ENCODE measurements around the gene GPRC6A.
"Not testable (repeated sequence)": the region's sequence is repeated elsewhere in the genome, so short reads cannot be mapped to it uniquely, and the experiment has no call there.

Gene GPRC6A, protein sequence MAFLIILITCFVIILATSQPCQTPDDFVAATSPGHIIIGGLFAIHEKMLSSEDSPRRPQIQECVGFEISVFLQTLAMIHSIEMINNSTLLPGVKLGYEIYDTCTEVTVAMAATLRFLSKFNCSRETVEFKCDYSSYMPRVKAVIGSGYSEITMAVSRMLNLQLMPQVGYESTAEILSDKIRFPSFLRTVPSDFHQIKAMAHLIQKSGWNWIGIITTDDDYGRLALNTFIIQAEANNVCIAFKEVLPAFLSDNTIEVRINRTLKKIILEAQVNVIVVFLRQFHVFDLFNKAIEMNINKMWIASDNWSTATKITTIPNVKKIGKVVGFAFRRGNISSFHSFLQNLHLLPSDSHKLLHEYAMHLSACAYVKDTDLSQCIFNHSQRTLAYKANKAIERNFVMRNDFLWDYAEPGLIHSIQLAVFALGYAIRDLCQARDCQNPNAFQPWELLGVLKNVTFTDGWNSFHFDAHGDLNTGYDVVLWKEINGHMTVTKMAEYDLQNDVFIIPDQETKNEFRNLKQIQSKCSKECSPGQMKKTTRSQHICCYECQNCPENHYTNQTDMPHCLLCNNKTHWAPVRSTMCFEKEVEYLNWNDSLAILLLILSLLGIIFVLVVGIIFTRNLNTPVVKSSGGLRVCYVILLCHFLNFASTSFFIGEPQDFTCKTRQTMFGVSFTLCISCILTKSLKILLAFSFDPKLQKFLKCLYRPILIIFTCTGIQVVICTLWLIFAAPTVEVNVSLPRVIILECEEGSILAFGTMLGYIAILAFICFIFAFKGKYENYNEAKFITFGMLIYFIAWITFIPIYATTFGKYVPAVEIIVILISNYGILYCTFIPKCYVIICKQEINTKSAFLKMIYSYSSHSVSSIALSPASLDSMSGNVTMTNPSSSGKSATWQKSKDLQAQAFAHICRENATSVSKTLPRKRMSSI

DNA sequence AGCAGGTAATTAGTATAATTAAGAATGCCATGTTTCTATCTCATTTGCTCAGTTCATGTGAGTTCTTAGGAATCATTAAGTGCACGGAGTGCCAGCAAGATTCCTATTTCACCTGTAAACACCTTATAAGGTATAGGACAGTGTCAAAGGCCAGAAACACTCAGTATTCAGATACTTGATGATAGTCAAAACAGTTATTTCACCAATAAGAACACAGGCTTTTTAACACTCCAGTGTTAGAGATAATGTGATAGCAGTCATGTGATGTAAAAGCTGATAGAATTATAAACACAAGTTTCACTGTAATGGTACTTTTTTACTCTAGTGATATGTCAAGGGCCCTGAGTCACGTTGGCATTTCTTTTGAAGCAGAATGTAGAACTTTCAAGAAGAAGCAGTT is at the start of gene GPRC6A:
Gene GPRC6A, minus strand, starts transcription at position 101 of the 400 bp plus-strand sequence. Its CDS starts 70 bp downstream, at position 31.
- no peak for DNase-seq

DNA sequence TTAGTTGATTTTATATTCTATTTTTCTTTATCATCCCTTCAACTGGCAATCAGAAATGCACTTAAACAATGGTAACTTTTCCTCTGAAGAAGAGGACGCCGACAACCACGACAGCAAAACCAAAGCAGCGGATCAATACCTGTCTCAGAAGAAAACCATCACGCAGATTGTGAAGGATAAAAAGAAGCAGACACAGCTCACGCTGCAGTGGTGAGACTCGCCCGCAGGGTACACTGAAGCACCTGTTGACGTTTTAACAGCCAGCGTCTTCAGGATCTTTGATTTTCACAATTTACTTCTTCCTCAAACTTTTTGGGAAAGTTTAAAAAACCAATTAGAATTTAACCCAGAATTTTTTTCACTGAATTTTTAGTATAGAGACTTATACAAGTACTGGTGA is 48.9 kb upstream of the GPRC6A start:
- no peak for DNase-seq

DNA sequence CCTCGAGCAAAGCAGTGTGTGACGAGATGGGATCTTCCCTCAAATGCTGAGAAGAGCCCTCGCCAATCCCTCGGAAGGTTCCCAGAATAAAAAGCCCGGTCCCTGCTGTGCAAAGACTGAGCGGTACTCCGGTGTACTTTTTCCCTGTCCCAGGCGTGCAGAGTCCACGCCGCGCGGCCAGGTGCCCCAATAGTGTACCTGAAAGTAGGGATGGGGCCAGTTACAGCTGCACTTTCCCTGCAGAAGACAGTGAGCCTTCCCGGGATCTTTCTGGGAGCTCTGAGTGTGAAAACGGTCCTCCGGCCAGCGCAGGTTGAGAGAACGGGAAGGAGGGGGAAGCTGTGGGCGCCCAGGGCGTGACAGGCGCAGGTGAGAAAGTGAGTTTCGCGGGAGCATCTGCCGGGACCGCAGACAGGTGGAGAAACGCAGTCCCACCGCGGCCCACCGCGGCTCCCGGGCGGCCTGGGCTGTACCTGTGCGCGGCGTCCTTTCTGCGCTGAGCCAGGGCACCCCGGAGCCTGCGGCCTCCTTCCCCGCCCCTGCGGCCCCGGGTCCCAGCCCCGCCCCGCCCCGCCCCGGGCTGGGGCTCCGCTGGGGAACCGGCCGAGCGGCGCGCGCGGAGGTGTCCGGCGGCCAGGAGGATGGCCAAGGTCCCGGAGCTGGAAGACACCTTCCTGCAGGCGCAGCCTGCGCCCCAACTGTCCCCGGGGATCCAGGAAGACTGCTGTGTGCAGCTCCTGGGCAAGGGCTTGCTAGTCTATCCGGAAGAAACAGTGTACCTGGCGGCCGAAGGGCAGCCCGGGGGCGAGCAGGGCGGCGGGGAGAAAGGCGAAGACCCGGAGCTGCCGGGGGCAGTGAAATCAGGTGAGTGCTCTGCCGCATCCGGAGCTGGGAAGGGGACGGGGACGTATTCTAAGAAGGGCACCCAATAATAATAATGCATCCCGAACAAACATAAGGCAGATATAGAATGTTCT is 48.0 kb upstream of the GPRC6A start, which contains the start of gene RFX6:
Gene RFX6, plus strand, starts transcription at position 608 of the 977 bp plus-strand sequence. Its CDS starts 34 bp downstream, at position 642.
- DNase-seq, result no peak

DNA sequence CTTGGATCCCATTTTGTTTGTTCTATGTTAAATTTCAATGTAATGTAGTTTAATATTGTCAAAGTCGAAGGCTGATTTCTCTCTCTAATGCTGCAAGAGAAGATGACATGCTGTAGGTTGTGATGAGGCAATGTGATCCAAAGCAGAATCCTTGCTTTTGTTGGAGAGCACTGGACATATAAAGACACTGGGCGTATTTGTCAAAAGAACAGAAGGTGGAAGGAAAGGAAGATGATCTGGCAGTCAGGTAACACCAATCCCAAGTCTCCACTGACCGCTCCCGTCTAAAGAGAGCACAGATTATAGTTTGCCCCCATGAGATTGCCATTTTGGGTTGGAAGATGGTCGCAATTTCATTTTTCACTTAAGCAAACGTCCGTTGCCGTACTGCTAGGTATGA is 47.2 kb upstream of the GPRC6A start:
- no peak for DNase-seq

DNA sequence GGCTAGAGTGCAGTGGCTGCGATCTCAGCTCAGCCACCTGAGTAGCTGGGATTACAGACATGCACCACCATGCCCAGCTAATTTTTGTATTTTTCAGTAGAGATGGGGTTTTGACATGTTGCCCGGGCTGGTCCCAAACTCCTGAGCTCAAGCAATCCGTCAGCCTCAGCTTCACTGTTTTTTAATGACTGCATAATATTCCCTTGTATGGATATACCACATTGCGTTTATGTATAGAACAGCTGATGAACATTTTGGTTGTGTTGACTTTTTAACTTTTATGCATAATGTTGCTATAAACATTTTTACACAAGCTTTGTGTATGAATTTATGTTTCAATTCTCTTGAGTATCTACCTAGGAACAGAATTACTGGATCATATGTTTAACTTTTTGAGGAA is 43.9 kb upstream of the GPRC6A start:
- no peak for DNase-seq

DNA sequence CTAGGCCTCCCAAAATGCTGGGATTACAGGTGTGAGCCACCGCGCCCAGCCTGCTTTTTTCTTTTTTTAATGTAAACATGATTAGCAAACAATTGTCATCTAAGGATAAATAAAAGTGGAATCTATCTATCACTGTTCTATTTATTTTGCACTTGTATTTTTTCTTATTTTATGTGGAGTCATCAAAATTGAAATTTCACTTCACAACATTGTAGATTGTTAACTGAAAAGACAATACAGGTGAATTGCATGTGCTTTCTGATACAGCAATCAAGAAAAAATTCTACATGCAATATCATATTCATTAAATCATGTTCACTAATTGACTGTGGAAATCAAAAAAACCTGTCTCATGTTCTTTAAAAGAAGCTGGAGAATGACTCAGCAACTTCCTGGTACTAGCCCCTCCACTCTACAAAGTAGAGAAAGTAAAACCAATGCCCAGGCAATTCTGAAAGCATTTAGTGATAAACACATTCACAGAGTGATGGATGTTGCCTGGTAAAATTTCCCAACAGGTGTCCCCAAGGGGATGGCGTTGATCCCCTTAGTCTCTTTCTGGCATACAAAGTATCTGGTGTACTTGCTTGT is 37.5 kb upstream of the GPRC6A start:
- no peak for DNase-seq

DNA sequence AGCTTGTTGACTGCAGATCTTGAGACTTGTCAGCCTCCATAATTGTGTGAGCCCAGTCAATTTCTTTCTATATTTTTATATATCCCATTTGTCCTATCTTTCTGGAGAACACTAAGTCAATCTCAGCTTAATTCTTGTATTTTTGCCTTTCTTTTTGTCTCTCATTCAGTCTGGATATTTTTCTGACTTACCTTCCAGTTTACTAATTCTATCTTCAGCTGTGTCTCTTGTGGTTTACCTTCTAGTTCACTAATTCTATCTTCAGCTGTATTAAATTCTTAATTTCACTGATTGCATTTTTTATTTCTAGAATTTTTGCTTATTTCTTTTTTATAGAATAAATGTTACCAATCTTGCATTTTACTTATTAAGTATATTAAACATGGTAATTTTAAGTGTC is 30.4 kb upstream of the GPRC6A start:
- DNase-seq, result no peak

DNA sequence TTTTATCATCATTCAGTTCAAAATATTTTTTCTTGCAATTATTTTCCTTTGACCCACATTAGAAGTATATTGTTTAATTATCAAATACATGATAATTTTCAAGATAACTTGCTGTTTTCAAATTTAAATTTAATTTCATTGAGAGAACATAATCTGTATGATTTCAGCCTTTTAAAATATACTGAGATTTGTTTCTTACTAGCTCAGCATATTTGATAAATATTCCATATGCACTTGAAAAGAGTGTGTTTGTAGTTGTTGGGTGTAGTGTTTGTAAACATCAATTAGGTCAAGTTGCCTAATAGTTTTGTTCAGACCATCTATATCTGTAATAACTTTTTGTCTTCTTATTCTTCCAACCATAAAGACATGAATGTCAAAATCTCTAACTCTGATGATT is 29.2 kb upstream of the GPRC6A start:
- no peak for DNase-seq

DNA sequence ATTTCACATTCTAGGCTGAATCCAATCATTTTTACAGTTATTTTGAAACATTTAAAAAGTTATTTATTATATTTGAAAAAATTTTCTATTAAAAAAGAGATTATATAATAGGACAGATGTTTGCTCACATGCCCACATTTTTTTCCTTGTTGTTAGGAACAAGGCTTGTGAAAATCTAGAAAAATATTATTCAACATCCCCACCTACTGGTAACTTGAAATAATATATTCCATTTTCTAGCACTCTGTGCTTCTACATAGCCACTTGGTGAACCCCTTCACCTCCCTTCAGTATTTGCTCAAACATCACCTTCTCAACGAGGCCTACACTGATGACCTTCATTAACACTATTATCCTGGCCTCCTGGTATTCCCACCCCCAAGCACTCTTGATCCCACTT is 18.3 kb upstream of the GPRC6A start:
- no peak for DNase-seq

DNA sequence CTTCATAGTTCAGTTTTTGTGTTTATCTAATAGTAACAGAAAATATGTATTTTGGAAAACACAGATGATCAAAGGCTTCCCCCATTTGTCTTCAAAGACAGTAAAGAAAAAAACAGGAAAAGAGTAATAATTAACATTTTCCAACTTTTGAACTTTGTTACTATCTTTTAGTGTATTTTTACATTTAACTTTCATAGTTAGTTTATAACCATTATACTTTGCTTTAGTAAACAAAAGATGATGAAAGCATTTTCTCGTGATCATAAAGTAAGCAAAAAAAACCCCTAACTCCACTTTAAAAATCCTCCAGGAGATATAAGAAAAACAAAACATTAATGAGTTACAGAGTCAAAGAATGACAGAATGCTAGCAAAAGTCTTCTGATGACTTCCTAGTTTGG is 13.6 kb upstream of the GPRC6A start:
- no peak for DNase-seq

DNA sequence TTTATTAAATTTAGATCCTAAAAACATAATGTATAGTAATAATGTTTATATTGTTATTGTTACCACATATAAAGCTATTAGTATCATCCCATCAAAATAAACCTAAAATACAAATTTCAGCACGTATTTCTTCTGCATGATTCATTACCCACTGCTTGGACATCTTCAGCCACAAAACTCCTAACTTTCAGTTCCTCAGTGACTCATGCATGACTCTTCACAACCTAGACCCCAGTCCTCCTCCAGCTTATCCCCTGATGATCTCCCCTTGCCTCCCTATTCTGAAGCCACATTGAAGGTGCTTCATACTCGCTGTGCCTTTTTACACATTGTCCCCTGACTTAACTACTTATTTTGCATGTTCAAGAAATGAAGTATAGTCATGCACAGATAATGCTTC is 11.2 kb upstream of the GPRC6A start:
- no peak for DNase-seq

DNA sequence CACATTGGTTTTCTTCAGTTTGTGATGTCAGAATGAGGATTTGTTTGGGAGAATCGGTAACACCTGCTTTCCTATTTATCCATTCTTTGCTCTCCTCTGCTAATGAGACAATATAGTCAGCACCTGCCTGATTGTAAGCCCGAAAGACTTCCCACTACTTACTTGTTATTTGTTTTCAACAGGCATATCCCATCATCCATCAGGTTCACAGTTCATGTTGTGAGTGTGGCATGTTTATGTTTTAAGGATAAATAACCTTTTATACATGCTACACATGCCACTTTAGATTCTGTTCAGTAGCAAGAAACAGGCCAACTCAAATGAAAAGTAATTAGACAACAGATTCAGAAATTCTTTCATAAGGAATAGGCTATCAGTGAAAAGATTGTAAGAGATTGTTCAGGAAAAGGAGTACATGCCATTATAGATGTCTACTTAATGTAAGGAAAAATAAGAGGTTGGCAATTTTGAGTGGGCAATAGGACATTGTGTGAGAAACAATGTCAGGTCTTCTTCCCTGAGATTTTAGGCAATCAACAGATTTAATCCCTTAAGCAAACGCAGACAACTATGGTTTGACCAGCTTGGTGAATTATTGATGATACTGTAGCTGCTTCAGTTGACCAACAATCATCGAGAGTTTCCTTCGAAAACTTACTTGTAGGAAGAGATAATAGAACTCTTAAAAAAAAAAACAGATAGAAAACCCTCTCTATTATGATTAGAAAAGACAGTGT is 7.9 kb upstream of the GPRC6A start:
- no peak for DNase-seq

DNA sequence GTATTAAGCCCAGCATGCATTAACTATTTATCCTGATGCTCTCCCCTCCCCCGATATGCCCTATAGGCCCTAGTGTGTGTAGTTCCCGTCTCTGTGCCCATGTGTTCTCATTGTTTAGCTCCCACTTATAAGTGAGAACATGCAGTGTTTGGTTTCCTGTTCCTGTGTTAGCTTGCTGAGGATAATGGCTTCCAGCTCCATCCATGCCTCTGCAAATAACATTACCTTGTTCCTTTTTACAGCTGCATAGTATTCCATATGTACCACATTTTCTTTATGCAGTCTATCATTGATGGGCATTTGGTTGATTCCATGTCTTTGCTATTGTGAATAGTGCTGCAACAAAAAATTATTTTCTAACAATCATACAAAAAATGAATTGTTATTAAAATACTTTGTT is 5.6 kb upstream of the GPRC6A start:
- not testable (repeated sequence) for DNase-seq

DNA sequence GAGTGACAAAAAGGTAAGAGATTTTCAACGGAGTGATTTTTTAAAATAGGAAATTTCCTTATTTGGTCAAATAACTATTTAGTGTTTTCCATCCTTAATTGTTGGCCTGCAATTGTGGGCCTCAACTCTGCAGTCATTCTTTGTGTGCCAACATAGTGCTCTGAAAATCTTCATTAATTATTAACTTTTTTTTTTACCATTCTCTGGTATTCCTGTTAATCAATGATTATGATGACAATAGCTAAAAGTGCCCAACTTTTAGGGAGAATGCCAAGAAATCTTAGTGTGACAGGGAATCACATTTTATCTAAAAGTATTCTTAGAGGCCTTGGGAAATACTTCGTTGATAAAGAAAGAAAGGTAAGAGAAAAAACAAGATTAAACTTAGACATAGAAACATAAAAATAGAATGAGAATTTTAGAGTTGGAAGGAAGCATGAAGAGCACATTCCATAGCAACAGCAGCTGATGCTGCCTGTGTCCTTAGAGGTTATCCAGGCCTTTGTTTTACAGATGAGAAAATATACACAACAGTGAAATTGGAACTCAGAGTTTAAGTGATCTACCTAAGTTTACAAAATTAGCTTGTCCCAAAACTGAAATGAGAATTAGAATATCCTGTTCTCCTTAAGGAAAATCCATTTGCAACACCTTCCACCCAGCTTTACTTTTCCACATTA is 1.2 kb downstream of the GPRC6A start:
- no peak for DNase-seq

DNA sequence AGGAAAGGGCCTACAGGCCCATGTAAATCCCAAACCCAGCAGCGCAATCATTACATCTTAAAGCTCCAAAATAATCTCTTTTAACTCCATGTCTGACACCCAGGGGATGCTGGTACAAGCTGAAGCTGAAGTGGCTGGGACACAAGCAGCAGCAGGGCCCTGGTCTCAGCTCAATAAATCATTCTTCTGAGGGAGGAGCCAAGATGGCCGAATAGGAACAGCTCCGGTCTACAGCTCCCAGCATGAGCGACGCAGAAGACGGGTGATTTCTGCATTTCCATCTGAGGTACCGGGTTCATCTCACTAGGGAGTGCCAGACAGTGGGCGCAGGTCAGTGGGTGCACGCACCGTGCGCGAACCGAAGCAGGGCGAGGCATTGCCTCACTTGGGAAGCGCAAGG is 12.5 kb downstream of the GPRC6A start:
- DNase-seq, result not testable (repeated sequence)

DNA sequence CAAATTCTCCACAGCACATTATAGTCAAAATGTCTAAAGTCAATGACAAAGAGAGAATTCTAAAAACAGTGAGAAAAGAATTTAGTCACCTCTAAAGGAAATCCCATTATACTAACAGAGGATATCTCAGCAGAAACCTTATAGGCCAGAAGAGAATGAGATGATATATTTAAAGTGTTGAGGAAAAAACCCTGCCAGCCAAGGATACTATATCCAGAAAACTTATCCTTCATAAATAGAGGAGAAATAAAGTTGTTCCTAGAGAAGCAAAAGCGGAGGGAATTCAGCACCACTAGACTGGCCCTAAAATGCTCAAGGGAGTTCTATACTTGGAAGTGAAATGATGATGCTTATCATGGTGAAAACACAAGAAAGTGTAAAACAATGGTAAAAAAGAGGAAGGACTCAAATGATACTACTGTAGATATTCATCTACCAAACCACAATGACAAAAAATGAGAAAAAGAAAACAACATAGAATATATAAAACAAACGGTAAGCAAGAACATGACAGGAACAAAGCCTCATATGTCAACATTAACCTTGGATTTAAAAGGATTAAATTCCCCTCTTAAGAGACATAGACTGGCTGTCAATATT is 16.7 kb downstream of the GPRC6A start:
- DNase-seq, result no peak

DNA sequence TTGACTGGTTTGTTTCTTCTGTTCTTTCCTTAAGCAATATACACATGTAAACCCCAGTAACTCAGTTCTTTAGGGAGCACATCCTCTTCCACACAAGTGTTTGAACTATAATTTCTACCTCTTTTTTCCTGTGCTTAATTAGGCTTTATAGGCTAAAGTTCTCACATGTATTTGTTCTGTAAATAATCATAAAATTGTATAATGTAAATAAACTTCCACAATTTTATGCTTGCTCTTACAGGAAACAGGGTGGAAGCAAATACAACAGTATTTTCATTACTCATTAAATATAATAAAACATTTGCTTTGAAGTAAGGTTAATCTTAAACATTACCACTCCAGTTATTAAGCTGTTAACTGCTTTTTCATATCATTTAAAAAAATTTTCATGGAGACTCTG is 26.9 kb downstream of the GPRC6A start:
- DNase-seq, result no peak

DNA sequence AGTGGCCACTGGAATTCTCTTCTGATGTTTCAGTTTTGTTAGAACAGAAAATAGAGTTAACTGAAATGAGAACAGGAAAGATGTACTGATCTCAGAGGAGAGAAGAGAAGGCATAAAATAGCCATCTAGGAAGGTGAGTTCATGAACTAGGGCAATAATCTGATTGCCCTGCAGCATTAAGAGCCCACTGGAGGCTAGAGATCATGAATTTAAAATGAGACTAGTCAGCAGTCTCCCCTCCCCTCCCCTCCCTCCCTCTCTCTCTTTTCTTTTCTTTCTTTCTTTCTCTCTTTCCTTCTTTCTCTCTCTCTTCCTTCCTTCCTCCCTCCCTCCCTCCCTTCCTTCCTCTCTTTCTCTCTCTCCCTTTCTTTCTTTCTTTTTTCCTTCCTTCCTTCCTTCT is 28.9 kb downstream of the GPRC6A start:
- no peak for DNase-seq

DNA sequence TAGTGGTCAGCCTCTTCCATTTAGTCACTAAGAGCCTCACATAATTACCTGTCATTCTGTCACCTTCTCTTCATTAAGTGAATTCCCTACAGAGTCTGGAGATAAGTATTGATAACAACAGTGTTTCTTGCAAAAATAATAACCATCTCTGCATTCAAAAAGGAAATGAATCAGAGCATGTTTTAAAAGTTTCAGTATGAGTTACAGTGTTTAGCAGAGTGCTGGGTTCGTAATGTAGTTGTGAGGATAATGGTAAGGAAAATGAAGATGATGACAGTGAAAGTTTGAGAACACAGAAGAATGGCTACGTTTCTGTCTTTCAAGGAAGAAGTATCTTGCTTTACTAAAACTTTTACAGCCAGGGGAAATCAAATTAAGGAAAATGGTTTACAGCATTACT is 31.3 kb downstream of the GPRC6A start:
- no peak for DNase-seq

Measured in hypothalamus (tissue), 51 donors.